Nephron (organoid): ENCODE measurements around the gene RPS5.
"Not testable (repeated sequence)": the region's sequence is repeated elsewhere in the genome, so short reads cannot be mapped to it uniquely, and the experiment has no call there.

ENCODE experiments used
- H3K27ac Mint-ChIP-seq, 3 experiments: 2 replicates each; pipeline ENCODE4 v1.8.0; 2020; ENCODE audit warnings: mixed read lengths in 3 of 3, mild to moderate bottlenecking in 2 of 3, moderate library complexity in 1 of 3
- H3K27me3 Mint-ChIP-seq: 2 replicates; pipeline ENCODE4 v1.8.0; 2021; ENCODE audit warnings: low read depth, mild to moderate bottlenecking, moderate library complexity, mixed read lengths
- H3K36me3 Mint-ChIP-seq: 2 replicates; pipeline ENCODE4 v1.8.0; 2020; ENCODE audit warnings: low read depth, mixed read lengths
- H3K4me1 Mint-ChIP-seq: 2 replicates; pipeline ENCODE4 v1.8.0; 2020; ENCODE audit warnings: mixed read lengths
- H3K4me3 Mint-ChIP-seq, 3 experiments: 2 replicates each; pipeline ENCODE4 v1.8.0; 2020; ENCODE audit warnings: mild to moderate bottlenecking in 3 of 3, mixed read lengths in 3 of 3, moderate library complexity in 2 of 3
- H3K9me3 Mint-ChIP-seq: 2 replicates; pipeline ENCODE4 v1.8.0; 2020; ENCODE audit warnings: mixed read lengths
- CTCF ChIP-seq, 3 experiments: fragments of 200-600 bp; sonication (generic); IDR thresholded peaks; one replicate each; pipeline ENCODE4 v1.5.0; 2021; ENCODE audit warnings: antibody characterized with exemption in 3 of 3; ENCODE audit not compliant: unreplicated experiment in 3 of 3

RPS5 gene

GRCh38 chr19:58366585-58367430, 20.3 kb upstream of the RPS5 start:
- H3K4me1 Mint-ChIP-seq = no peaks in the 10 kb centered on the region
- no peak for TF ChIP-seq CTCF (IDR thresholded peaks at IDR 0.05; ENCODE audit: unreplicated experiment in 3 of 3)
- H3K27me3 Mint-ChIP-seq = no peaks in the 10 kb centered on the region
- no peaks in the 10 kb centered on the region for H3K9me3 Mint-ChIP-seq
- no peak overlapping the region for H3K27ac Mint-ChIP-seq
- no peak overlapping the region for H3K4me3 Mint-ChIP-seq
- H3K36me3 Mint-ChIP-seq = peaks cover 13% of the 10 kb centered on the region

- Mint-ChIP-seq H3K9me3 (no peaks in the 10 kb centered on the region), H3K4me1 (no peaks in the 10 kb centered on the region), H3K27ac (no peak overlapping the region), H3K4me3 (no peak overlapping the region), H3K27me3 (no peaks in the 10 kb centered on the region), H3K36me3 (peaks cover 13% of the 10 kb centered on the region)
- no peak for TF ChIP-seq CTCF (IDR thresholded peaks at IDR 0.05; ENCODE audit: unreplicated experiment in 3 of 3)
Measured at GRCh38 chr19:58367698-58368454, 19.2 kb upstream of the RPS5 start.

DNA sequence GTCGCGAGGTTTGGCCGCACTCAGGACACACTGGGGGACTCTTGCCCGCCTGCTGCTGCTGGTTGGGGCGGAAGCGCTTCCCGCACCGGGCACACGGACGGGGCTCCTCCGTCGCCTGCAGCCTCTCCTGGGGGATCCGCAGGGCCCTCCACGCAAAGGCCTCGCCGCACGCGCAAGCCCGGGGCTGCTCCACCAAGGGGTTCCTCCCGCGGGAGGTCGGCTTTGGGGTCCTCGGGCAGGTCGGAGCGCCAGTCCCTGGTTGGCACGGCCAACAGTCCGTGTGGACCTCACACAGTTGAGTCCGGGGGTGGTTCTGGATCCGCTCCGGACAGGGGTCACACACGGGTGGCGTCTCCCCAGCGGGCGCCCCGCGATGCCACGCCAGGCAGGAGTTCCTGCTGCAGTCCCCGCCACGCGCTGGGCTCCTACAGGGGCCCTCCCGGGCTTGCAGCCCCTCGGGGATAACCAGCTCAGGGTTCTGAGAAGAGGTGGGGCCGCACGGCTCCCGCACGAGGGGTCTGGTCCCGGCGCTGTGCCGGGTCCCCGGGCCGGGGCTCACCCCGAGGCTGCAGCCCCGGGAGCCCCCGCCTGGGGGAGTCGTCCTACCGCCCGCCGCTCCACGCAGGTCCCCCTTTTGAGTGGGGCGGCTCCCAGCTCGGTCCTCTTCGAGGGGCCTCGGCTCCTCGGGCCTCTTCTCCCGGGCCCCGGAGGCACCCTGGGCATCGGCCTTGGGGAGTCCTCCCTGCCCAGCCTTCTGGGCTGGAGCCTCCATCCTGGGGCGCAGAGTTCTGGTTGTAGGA, 18.3 kb upstream of the RPS5 start:
- H3K27ac Mint-ChIP-seq = no peak overlapping the region
- peaks cover 13% of the 10 kb centered on the region for H3K36me3 Mint-ChIP-seq
- no peak overlapping the region for H3K4me3 Mint-ChIP-seq
- H3K9me3 Mint-ChIP-seq = no peaks in the 10 kb centered on the region
- TF ChIP-seq CTCF (IDR thresholded peaks at IDR 0.05; ENCODE audit: unreplicated experiment in 3 of 3) = no peak
- H3K4me1 Mint-ChIP-seq = no peaks in the 10 kb centered on the region
- no peaks in the 10 kb centered on the region for H3K27me3 Mint-ChIP-seq

DNA sequence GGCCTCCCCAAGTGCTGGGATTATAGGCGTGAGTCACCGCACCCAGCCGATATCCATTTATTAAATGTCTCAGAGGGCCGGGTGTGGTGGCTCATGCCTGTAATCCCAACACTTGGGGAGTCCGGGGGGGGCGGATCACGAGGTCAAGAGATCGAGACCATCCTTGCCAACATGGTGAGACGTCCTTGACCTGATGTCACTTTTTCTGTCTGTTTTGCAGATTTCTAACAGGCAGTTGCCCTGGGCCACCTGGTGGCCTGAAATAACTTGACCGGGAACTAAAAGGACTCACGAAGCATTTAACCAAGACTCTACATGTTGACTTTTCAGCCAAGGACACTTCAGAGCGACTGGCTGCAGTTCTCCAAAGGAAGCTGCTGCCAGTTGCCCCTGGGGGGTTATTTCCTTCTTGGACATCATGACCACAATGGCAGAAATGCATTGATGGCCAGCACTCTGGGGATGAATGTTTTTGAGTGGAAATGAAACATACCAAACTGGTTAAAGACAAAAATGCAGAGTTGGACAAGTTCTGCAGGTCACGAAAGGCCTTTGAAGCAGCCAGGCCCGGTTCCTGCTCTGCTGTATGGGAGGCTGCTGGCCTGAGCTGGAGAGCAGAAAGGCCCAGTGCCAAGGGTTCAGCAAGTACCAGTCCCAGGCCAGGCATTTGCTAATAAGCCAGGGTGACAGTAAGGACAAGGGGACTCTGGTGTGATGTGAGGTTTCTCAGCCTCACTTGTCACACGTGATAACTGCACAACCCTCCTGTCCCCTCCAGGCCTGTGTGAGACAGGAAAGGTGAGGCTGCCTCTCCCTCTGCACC, 14.5 kb upstream of the RPS5 start:
- H3K27me3 Mint-ChIP-seq = no peaks in the 10 kb centered on the region
- H3K27ac Mint-ChIP-seq = no peak overlapping the region
- H3K4me3 Mint-ChIP-seq = no peak overlapping the region
- H3K4me1 Mint-ChIP-seq = no peaks in the 10 kb centered on the region
- H3K9me3 Mint-ChIP-seq = no peaks in the 10 kb centered on the region
- no peak for TF ChIP-seq CTCF (IDR thresholded peaks at IDR 0.05; ENCODE audit: unreplicated experiment in 3 of 3)
- H3K36me3 Mint-ChIP-seq = peaks cover 10% of the 10 kb centered on the region

DNA sequence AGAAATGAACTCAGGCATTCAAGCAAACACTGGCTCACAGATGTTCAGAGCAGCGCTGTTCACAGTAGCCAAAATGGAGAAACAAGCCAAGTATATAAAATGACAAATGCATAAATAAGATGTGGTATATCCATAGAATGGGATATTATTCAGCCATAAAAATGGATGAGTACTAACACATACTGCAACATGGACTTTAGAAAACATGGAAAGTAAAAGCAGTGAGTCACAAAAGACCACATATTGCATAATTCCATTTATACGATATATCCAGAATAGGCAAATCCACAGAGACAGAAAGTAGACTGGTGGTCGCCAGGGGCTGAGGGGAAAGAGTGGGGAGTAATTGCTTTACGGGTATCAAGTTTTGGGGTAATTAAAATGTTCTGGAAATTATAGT, 12.9 kb upstream of the RPS5 start:
- H3K27me3 Mint-ChIP-seq = no peaks in the 10 kb centered on the region
- H3K27ac Mint-ChIP-seq = no peak overlapping the region
- no peaks in the 10 kb centered on the region for H3K9me3 Mint-ChIP-seq
- TF ChIP-seq CTCF (IDR thresholded peaks at IDR 0.05; ENCODE audit: unreplicated experiment in 3 of 3) = no peak
- peaks cover 4% of the 10 kb centered on the region for H3K4me1 Mint-ChIP-seq
- no peak overlapping the region for H3K4me3 Mint-ChIP-seq
- H3K36me3 Mint-ChIP-seq = peaks cover 10% of the 10 kb centered on the region

- not testable (repeated sequence) for H3K9me3 Mint-ChIP-seq, H3K36me3 Mint-ChIP-seq, H3K4me3 Mint-ChIP-seq, H3K27ac Mint-ChIP-seq, H3K27me3 Mint-ChIP-seq
- H3K4me1 Mint-ChIP-seq = peaks cover 13% of the 10 kb centered on the region
Measured at GRCh38 chr19:58376724-58377123, 10.3 kb upstream of the RPS5 start.
